Bronchial smooth muscle cell (primary cell): Measurements from ENCODE around the gene BOLA1. TPM values are rescaled to one million over a fixed set of nuclear protein-coding genes. Genes with fewer than 3 reads are reported as not detected.

Experiments used
- total RNA-seq: library from RNA; depleted of rRNA; stranded (reverse); fragments of >200 nt; gene quantifications from 2 replicates; pipeline ENCODE4 v1.2.1, GENCODE V29; 2014

BOLA1 gene
- 10.1 and 13.2 TPM in 2 replicates for total RNA-seq

GRCh38 chr1:149899460-149900284, at the start of gene BOLA1:
Gene BOLA1 (plus strand): TSS chr1:149899568. CDS start chr1:149900060, 492 bp downstream.

GRCh38 chr1:149917571-149918144, 18.3 kb downstream of the BOLA1 start, which contains the start of gene SV2A:
Gene SV2A (minus strand): TSS chr1:149917844. CDS start chr1:149913840, 4,004 bp downstream.

GRCh38 chr1:149927563-149928400, 28.4 kb downstream of the BOLA1 start, which contains the start of gene SF3B4:
Gene SF3B4 (minus strand): TSS chr1:149927803. CDS start chr1:149927759, 44 bp downstream.

GRCh38 chr1:149936170-149936991, 37.0 kb downstream of the BOLA1 start, which contains the start of gene MTMR11:
Gene MTMR11 (minus strand): TSS chr1:149936879. CDS start chr1:149936647, 232 bp downstream.

Other genes starting within 250 kb of the BOLA1 start
- not detected in 2 replicates for gene FCGR1A, start 116.9 kb upstream of the BOLA1 start, total RNA-seq
- gene SV2A, start 18.3 kb downstream of the BOLA1 start, total RNA-seq, result 11.8 and 16.0 TPM in 2 replicates
- 6.3 and 8.2 TPM in 2 replicates for gene SF3B4, start 28.2 kb downstream of the BOLA1 start, total RNA-seq
- gene MTMR11, start 37.3 kb downstream of the BOLA1 start, total RNA-seq, result 9.1 TPM in 2 replicates
- gene OTUD7B, start 111.2 kb downstream of the BOLA1 start, total RNA-seq, result 13.4 and 13.8 TPM in 2 replicates
- 39.9 and 43.2 TPM in 2 replicates for gene VPS45, start 168.2 kb downstream of the BOLA1 start, total RNA-seq